ENCODE results near the gene PQBP1. TPM values are rescaled to one million over a fixed set of nuclear protein-coding genes. Genes with fewer than 3 reads are reported as not detected.

PQBP1 gene
- total RNA-seq, 1 donor from 2014 or later = 51.2 TPM

DNA sequence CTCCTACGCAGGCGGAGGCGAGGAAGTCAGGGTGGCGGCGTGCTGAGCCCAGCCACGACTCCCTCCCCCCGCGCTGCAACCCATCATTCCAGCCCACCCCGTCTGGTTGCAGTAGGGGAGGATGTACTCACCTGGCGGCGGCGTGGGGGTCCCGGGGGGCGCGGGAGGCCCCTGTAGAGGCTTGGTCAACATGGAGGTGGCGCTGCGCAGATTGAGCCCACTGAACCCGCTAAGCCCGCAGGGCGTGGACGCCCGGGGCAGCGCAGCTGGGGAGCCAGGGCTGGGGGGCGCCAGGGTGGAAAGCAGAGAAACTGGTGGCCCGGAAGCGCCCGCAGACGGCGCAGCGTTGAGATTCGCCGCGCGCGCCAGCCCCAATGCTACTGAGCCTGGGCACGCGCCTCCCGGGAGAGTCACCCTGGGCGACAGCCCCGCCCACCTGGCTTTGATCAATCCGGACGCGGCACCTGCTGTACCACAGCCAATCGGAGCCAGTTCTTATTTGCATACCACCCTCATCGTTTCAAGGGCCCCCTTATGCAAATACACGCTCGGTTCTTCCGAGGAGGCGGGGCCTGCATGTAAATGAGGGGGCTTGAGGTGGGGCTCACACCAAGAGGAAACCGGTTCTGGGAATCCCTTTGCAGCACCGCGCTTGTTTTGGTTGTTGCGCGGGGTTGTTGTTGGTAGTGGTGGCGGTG lies 21.1 kb downstream of the PQBP1 start, which contains the start of gene PIM2:
Gene PIM2, minus strand, starts transcription at position 382 of the 698 bp plus-strand sequence. Its CDS starts 190 bp downstream, at position 192.
- ATAC-seq (peak; percentile 85), DNase-seq (ENCODE audit: low spot score) (peak; percentile 89)
- intact Hi-C loops (cut with DNase I) = no loop called here

GRCh38 chrX:48919360-48919841 lies 21.7 kb downstream of the PQBP1 start:
- intact Hi-C loops (cut with DNase I) = no loop called here
- peak; percentile 19 for ATAC-seq
- no peak for DNase-seq (ENCODE audit: low spot score)

- no peak for ATAC-seq
- no peak for DNase-seq (ENCODE audit: low spot score)
- intact Hi-C loops (cut with DNase I) = no loop called here
These were observed 22.4 kb downstream of the PQBP1 start for GRCh38 chrX:48919947-48920717.

- ATAC-seq (no peak), DNase-seq (ENCODE audit: low spot score) (no peak)
- intact Hi-C loops (cut with DNase I) = no loop called here
These were observed 23.0 kb downstream of the PQBP1 start for GRCh38 chrX:48920718-48921104.

GRCh38 chrX:48923771-48924170 lies 26.0 kb downstream of the PQBP1 start:
- ATAC-seq (no peak), DNase-seq (ENCODE audit: low spot score) (no peak)
- intact Hi-C loops (cut with DNase I) = no loop called here

GRCh38 chrX:48924270-48924669 lies 26.5 kb downstream of the PQBP1 start:
- no peak for DNase-seq (ENCODE audit: low spot score)
- intact Hi-C loops (cut with DNase I) = no loop called here
- ATAC-seq = no peak

DNA sequence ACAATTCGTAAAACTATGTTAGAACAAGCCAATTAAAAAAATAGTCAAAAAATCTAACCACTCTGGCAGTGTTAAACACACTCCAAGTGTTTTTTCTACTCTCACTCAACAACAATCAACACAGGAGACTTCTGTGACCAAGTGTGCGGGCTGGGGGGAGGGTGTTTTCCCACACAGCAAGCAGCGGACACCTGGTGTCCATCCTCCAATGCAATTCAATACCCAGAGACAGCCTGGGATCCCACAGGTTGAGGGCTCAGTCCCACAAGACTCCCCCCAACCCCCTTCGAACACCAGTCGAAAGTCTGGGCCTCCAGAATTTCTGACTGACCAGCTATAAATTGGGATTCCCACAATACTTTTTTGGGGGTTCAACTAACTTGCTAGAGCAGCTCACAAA lies 29.4 kb downstream of the PQBP1 start:
- intact Hi-C loops (cut with DNase I) = no loop called here

GRCh38 chrX:48927736-48928382 lies 30.1 kb downstream of the PQBP1 start:
- DNase-seq (ENCODE audit: low spot score) = no peak
- no peak for ATAC-seq
- intact Hi-C loops (cut with DNase I) = no loop called here

More for the DNA sequence above, 29.4 kb downstream of the PQBP1 start:
- DNase-seq (ENCODE audit: low spot score) = no peak
- ATAC-seq = no peak

- ATAC-seq = no peak
- no peak for DNase-seq (ENCODE audit: low spot score)
- intact Hi-C loops (cut with DNase I) = no loop called here
These were observed 36.0 kb downstream of the PQBP1 start for GRCh38 chrX:48933757-48934156.

GRCh38 chrX:48934581-48935300 lies 37.0 kb downstream of the PQBP1 start:
- ATAC-seq = no peak
- no peak for DNase-seq (ENCODE audit: low spot score)
- intact Hi-C loops (cut with DNase I) = no loop called here

- DNase-seq (ENCODE audit: low spot score) = no peak
- no peak for ATAC-seq
- intact Hi-C loops (cut with DNase I) = no loop called here
These were observed 37.6 kb downstream of the PQBP1 start for GRCh38 chrX:48935301-48935670.

- intact Hi-C loops (cut with DNase I) = no loop called here
These were observed 38.8 kb downstream of the PQBP1 start for GRCh38 chrX:48936429-48937053.

GRCh38 chrX:48937054-48937907 lies 39.6 kb downstream of the PQBP1 start:
- DNase-seq (ENCODE audit: low spot score) = no peak
- peak; percentile 60 for ATAC-seq
- intact Hi-C loops (cut with DNase I) = no loop called here

More at GRCh38 chrX:48936429-48937053, 38.8 kb downstream of the PQBP1 start:
- ATAC-seq (no peak), DNase-seq (ENCODE audit: low spot score) (no peak)

GRCh38 chrX:48938721-48939425 lies 41.1 kb downstream of the PQBP1 start:
- no peak for DNase-seq (ENCODE audit: low spot score)
- no peak for ATAC-seq
- intact Hi-C loops (cut with DNase I) = no loop called here

GRCh38 chrX:48939524-48940228 lies 41.9 kb downstream of the PQBP1 start:
- intact Hi-C loops (cut with DNase I) = no loop called here
- no peak for ATAC-seq
- DNase-seq (ENCODE audit: low spot score) = no peak

- ATAC-seq (no peak), DNase-seq (ENCODE audit: low spot score) (no peak)
- intact Hi-C loops (cut with DNase I) = no loop called here
These were observed 42.8 kb downstream of the PQBP1 start for GRCh38 chrX:48940404-48940955.

Measured in sciatic nerve (tissue), 2 donors.